Measurements from ENCODE around the gene PRRC2B. TPM values are rescaled to one million over a fixed set of nuclear protein-coding genes. Genes with fewer than 3 reads are reported as not detected.
"Not testable (repeated sequence)": the region's sequence is repeated elsewhere in the genome, so short reads cannot be mapped to it uniquely, and the experiment has no call there.

Gene PRRC2B
- total RNA-seq, 4 donors from 2014 or later: 81.7 to 159 (median 117) TPM

- TF ChIP-seq POLR2A (IDR thresholded peaks at IDR 0.05) (no peak), CTCF (IDR thresholded peaks at IDR 0.05) (no peak)
- Histone ChIP-seq H3K27me3 (no peaks in the 10 kb centered on the region), H3K4me3 (replicated peaks in 1 of 3) (no peak overlapping the region), H3K4me1 (no peaks in the 10 kb centered on the region), H3K36me3 (peaks cover 57 to 65% of the 10 kb centered on the region in 2 donors), H3K27ac (no peak overlapping the region), H3K9me3 (no peaks in the 10 kb centered on the region)
- intact Hi-C loops (cut with DNase I): no loop called here
- 90 to 94% methylated on average over 14 of the region's 14 CpGs for whole genome bisulfite sequencing, 2 donors
- no peak for DNase-seq
Measured at GRCh38 chr9:131447600-131447999, 53.7 kb downstream of the PRRC2B start.

- no peaks in the 10 kb centered on the region for H3K4me1 ChIP-seq
- TF ChIP-seq POLR2A (IDR thresholded peaks at IDR 0.05): no peak
- no peak for TF ChIP-seq CTCF (IDR thresholded peaks at IDR 0.05)
- peaks cover 51 to 61% of the 10 kb centered on the region in 2 donors for H3K36me3 ChIP-seq
Measured at GRCh38 chr9:131448818-131449217, 54.9 kb downstream of the PRRC2B start.

GRCh38 chr9:131449276-131449675, 55.4 kb downstream of the PRRC2B start:
- intact Hi-C loops (cut with DNase I): no loop called here
- H3K36me3 ChIP-seq: peaks cover 46 to 56% of the 10 kb centered on the region in 2 donors
- TF ChIP-seq POLR2A (IDR thresholded peaks at IDR 0.05) (no peak), CTCF (IDR thresholded peaks at IDR 0.05) (no peak)
- no peak for DNase-seq
- H3K4me1 ChIP-seq: no peaks in the 10 kb centered on the region
- H3K9me3 ChIP-seq: no peaks in the 10 kb centered on the region
- no peaks in the 10 kb centered on the region for H3K27me3 ChIP-seq
- no peak overlapping the region for H3K4me3 ChIP-seq (replicated peaks in 1 of 3)
- H3K27ac ChIP-seq: no peak overlapping the region

More at GRCh38 chr9:131448818-131449217, 54.9 kb downstream of the PRRC2B start:
- intact Hi-C loops (cut with DNase I): no loop called here
- Histone ChIP-seq H3K27ac (no peak overlapping the region), H3K4me3 (replicated peaks in 1 of 3) (no peak overlapping the region), H3K27me3 (no peaks in the 10 kb centered on the region), H3K9me3 (no peaks in the 10 kb centered on the region)
- WGBS, 2 donors: 92 to 99% methylated on average over 3 of the region's 3 CpGs
- DNase-seq: no peak

GRCh38 chr9:131454028-131454427, 60.1 kb downstream of the PRRC2B start:
- no peaks in the 10 kb centered on the region for H3K4me1 ChIP-seq
- DNase-seq: no peak
- H3K27me3 ChIP-seq: no peaks in the 10 kb centered on the region
- no peaks in the 10 kb centered on the region for H3K9me3 ChIP-seq
- no peak overlapping the region for H3K4me3 ChIP-seq (replicated peaks in 1 of 3)
- no peak overlapping the region for H3K27ac ChIP-seq
- peaks cover 51 to 52% of the 10 kb centered on the region in 2 donors for H3K36me3 ChIP-seq
- intact Hi-C loops (cut with DNase I): no loop called here
- TF ChIP-seq CTCF (IDR thresholded peaks at IDR 0.05) (no peak), POLR2A (IDR thresholded peaks at IDR 0.05) (no peak)

GRCh38 chr9:131455655-131456054, 61.8 kb downstream of the PRRC2B start:
- H3K4me1 ChIP-seq; H3K27ac ChIP-seq; intact Hi-C loops (cut with DNase I); DNase-seq; H3K27me3 ChIP-seq; H3K9me3 ChIP-seq; H3K4me3 ChIP-seq (replicated peaks in 1 of 3): not testable (repeated sequence)
- peaks cover 61 to 62% of the 10 kb centered on the region in 2 donors for H3K36me3 ChIP-seq
- WGBS, 2 donors: 95 to 98% methylated on average over 10 of the region's 10 CpGs

GRCh38 chr9:131457746-131458145, 63.9 kb downstream of the PRRC2B start:
- H3K27me3 ChIP-seq: no peaks in the 10 kb centered on the region
- H3K4me1 ChIP-seq: no peaks in the 10 kb centered on the region
- TF ChIP-seq CTCF (IDR thresholded peaks at IDR 0.05) (no peak), POLR2A (IDR thresholded peaks at IDR 0.05) (no peak)
- intact Hi-C loops (cut with DNase I): no loop called here
- H3K36me3 ChIP-seq: peaks cover 71 to 72% of the 10 kb centered on the region in 2 donors
- no peak for DNase-seq
- H3K27ac ChIP-seq: no peak overlapping the region
- H3K9me3 ChIP-seq: no peaks in the 10 kb centered on the region
- H3K4me3 ChIP-seq (replicated peaks in 1 of 3): no peak overlapping the region
- WGBS, 2 donors: 93 to 94% methylated on average over 10 of the region's 10 CpGs
